HG02678 (cell line): ENCODE measurements around the gene CNIH4.
"Not testable (repeated sequence)": the region's sequence is repeated elsewhere in the genome, so short reads cannot be mapped to it uniquely, and the experiment has no call there.

Experiments
- ATAC-seq: cut with Tn5 transposase; IDR thresholded peaks from one replicate; pipeline ENCODE4 v1.9.1; 2021; ENCODE audit warnings: mild to moderate bottlenecking, moderate library complexity; ENCODE audit not compliant: unreplicated experiment

Gene CNIH4

GRCh38 chr1:224348137-224348536, 8.5 kb upstream of the CNIH4 start:
- ATAC-seq, result no peak

DNA sequence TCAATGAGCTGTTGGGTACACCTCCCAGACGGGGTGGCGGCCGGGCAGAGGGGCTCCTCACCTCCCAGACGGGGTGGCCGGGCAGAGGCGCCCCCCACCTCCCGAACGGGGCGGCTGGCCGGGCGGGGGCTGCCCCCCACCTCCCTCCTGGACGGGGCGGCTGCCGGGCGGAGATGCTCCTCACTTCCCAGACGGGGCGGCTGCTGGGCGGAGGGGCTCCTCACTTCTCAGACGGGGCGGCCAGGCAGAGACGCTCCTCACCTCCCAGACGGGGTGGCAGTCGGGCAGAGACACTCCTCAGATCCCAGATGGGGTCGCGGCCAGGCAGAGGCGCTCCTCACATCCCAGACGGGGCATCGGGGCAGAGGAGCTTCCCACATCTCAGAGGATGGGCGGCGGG, 7.0 kb upstream of the CNIH4 start:
- ATAC-seq, result not testable (repeated sequence)

GRCh38 chr1:224352436-224353085, 4.1 kb upstream of the CNIH4 start:
- ATAC-seq, result not testable (repeated sequence)

- no peak for ATAC-seq
Observed at GRCh38 chr1:224353975-224354925, 2.4 kb upstream of the CNIH4 start.

- no peak for ATAC-seq
Observed at GRCh38 chr1:224357626-224358124, 996 bp downstream of the CNIH4 start.

GRCh38 chr1:224358237-224358636, 1.6 kb downstream of the CNIH4 start:
- no peak for ATAC-seq

DNA sequence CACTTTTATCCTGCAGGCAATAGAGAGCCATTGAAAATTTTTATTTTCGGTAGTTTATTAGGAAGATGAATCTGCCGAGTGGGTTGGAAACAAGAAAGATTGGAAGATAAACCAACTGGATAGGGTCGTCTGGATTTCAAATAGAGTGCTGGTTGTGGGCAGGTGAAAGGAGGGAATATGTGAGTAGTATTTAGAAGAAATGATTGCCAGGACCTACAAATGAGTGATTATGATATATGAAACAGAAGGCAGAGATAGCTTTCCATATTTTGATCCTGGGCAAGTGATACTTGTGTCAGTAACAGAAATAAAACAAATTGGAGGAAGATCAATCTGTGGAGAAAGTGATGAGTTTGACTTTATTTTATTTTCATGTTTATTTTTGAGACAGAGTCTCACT, 2.5 kb downstream of the CNIH4 start:
- ATAC-seq, result no peak

- peak; percentile 87 for ATAC-seq
Observed at GRCh38 chr1:224368409-224368808, 11.7 kb downstream of the CNIH4 start.

GRCh38 chr1:224373008-224373590, 16.4 kb downstream of the CNIH4 start:
- no peak for ATAC-seq

DNA sequence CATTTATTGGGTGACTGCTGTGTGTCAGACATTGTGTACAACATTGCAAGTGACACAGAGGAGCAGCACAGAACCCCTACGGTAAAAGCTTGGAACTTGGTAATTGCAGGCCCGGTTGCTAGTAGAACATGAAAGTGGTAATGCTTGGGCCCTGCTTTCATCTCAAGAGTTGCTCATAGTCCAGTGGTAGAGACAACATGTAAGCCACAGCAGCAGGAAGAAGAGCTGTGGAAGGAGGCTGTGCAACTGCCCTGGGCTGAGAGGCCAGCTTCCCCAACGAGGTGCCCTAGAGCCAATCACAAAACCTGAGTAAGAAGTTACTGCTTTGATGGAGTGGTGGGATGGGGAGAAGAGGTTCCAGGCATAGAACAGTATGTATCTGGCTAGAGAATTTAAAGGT, 18.4 kb downstream of the CNIH4 start:
- ATAC-seq, result no peak

- ATAC-seq, result peak; percentile 68
Observed at GRCh38 chr1:224377676-224378006, 21.0 kb downstream of the CNIH4 start.

GRCh38 chr1:224378855-224379631, 22.4 kb downstream of the CNIH4 start:
- ATAC-seq, result peak; percentile 52

GRCh38 chr1:224380003-224380402, 23.3 kb downstream of the CNIH4 start:
- ATAC-seq, result peak; percentile 73

DNA sequence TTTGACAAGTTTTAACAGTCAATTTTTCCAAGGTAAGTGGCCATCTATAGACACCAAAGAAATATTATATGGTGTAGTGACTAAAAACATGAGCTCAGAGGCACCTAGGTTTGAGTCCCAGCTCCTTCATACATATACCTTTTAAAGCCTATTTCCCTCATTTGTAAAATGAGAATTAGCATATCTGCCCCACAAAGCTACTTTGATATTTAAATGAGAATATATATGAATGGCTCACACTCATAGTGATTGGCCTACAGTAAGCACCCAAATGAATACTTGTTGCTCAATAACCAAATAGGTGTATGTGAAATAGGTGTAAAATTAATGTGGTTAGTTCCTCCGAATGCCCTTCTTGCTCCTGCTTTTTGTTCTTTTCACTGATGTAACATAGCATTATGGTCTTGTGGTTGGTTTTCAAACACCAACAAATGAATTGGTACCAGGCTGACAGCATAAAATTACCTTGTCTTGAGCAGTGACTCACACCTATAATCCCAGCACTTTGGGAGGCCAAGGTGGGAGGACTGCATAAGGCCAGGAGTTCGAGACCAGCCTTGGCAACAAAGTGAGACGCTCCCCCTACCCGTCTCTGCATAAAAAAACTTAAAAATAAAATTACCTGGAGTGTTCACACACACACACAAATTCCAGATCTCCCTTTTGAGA, 25.3 kb downstream of the CNIH4 start:
- no peak for ATAC-seq

GRCh38 chr1:224383218-224383617, 26.5 kb downstream of the CNIH4 start:
- no peak for ATAC-seq

DNA sequence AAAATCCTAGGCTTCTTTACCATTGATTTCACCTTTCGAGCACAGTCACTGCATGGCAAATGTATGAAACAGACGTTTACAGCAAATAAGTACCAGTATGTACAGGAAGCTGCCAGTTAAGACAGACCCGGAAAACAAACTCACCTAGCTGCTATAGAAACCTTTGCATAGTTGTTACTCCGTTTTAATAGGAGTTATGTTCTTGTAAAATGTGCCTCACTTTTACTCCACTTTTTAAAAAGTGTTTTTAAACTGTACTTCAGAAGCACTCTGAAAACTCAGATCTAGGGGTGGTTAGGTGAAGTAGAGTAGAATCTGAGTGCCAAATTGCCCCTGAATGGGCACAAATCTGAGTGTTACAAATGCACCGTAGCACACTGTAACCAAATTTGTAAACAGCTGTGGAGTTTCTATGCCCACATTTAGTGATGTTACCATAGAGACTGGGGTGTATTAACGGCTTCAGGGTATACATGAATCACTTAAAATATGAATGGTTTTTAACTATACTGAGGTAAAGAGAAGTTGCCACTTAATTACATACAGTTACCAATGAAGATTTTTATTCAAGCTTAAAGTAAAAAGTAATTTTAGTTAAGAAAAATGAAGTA, 30.7 kb downstream of the CNIH4 start:
- no peak for ATAC-seq

GRCh38 chr1:224387943-224388342, 31.3 kb downstream of the CNIH4 start:
- no peak for ATAC-seq

- ATAC-seq, result no peak
Observed at GRCh38 chr1:224390517-224390916, 33.8 kb downstream of the CNIH4 start.

GRCh38 chr1:224392411-224393249, 36.0 kb downstream of the CNIH4 start:
- ATAC-seq, result no peak
